H9 (cell line): ENCODE data around the gene RAB6A. TPM values are rescaled to one million over a fixed set of nuclear protein-coding genes. Genes with fewer than 3 reads are reported as not detected.

Experiments used
- DNase-seq: peaks from one replicate; pipeline ENCODE4 v3.0.0-alpha.2; 2017
- H2AFZ ChIP-seq: one replicate; pipeline ENCODE4 v1.6.1; 2013; ENCODE audit warnings: mild to moderate bottlenecking, low read length, control low read depth, moderate library complexity
- H2AK5ac ChIP-seq: 2 replicates; pipeline ENCODE4 v1.6.1; 2013; ENCODE audit warnings: low read length, control low read depth, mixed read lengths; ENCODE audit not compliant: insufficient read length
- H2BK120ac ChIP-seq: one replicate; pipeline ENCODE4 v1.6.1; 2013; ENCODE audit warnings: low read depth, mild to moderate bottlenecking, low read length, control low read depth, inconsistent platforms; ENCODE audit not compliant: poor library complexity, severe bottlenecking
- H2BK12ac ChIP-seq: 2 replicates; pipeline ENCODE4 v1.6.1; 2013; ENCODE audit warnings: low read length, control low read depth, mixed read lengths, low read depth; ENCODE audit not compliant: insufficient read length
- H2BK15ac ChIP-seq: 2 replicates; pipeline ENCODE4 v1.6.1; 2013; ENCODE audit warnings: low read depth, low read length, control low read depth
- H2BK20ac ChIP-seq: one replicate; pipeline ENCODE4 v1.6.1; 2013; ENCODE audit warnings: low read depth, mild to moderate bottlenecking, low read length, control low read depth, inconsistent platforms; ENCODE audit not compliant: poor library complexity, severe bottlenecking
- H2BK5ac ChIP-seq: 2 replicates; pipeline ENCODE4 v1.6.1; 2013; ENCODE audit warnings: low read length, control low read depth, mixed read lengths; ENCODE audit not compliant: insufficient read length
- H3K14ac ChIP-seq: 2 replicates; pipeline ENCODE4 v1.6.1; 2013; ENCODE audit warnings: low read length, control low read depth; ENCODE audit not compliant: insufficient read depth
- H3K18ac ChIP-seq: 2 replicates; pipeline ENCODE4 v1.6.1; 2013; ENCODE audit warnings: low read depth, mild to moderate bottlenecking, mixed read lengths, low read length, control low read depth; ENCODE audit not compliant: insufficient read length
- H3K23ac ChIP-seq: 2 replicates; pipeline ENCODE4 v1.6.1; 2013; ENCODE audit warnings: low read length, control low read depth, mixed read lengths, low read depth; ENCODE audit not compliant: insufficient read length
- H3K23me2 ChIP-seq: 2 replicates; pipeline ENCODE4 v1.6.1; 2013; ENCODE audit warnings: low read depth, mild to moderate bottlenecking, mixed read lengths, low read length, control low read depth; ENCODE audit not compliant: insufficient read length, poor library complexity, severe bottlenecking
- H3K27ac ChIP-seq: 2 replicates; pipeline ENCODE4 v1.5.1; 2013; ENCODE audit warnings: low read length, control low read depth, mixed read lengths, low read depth; ENCODE audit not compliant: insufficient read length
- H3K27me3 ChIP-seq: 2 replicates; pipeline ENCODE4 v1.6.1; 2013; ENCODE audit warnings: low read length, control low read depth, inconsistent platforms; ENCODE audit not compliant: insufficient read depth
- H3K4ac ChIP-seq: 2 replicates; pipeline ENCODE4 v1.6.1; 2013; ENCODE audit warnings: low read depth, mild to moderate bottlenecking, control low read depth, inconsistent platforms, low read length, moderate library complexity
- H3K4me1 ChIP-seq: 2 replicates; pipeline ENCODE4 v1.6.1; 2013; ENCODE audit warnings: low read length, control low read depth, inconsistent platforms; ENCODE audit not compliant: insufficient read depth
- H3K4me2 ChIP-seq: 2 replicates; pipeline ENCODE4 v1.6.1; 2013; ENCODE audit warnings: low read length, control low read depth, mixed read lengths; ENCODE audit not compliant: insufficient read length, insufficient read depth
- H3K56ac ChIP-seq: 2 replicates; pipeline ENCODE4 v1.6.1; 2013; ENCODE audit warnings: low read depth, mild to moderate bottlenecking, mixed read lengths, low read length, control low read depth; ENCODE audit not compliant: insufficient read length
- H3K79me1 ChIP-seq: 2 replicates; pipeline ENCODE4 v1.6.1; 2013; ENCODE audit warnings: low read depth, mild to moderate bottlenecking, moderate library complexity, low read length, control low read depth, inconsistent platforms; ENCODE audit not compliant: insufficient read depth, poor library complexity, severe bottlenecking
- H3K79me2 ChIP-seq: 2 replicates; pipeline ENCODE4 v1.6.1; 2013; ENCODE audit warnings: low read length, control low read depth, inconsistent platforms; ENCODE audit not compliant: insufficient read depth
- H3K9ac ChIP-seq: 2 replicates; pipeline ENCODE4 v1.6.1; 2013; ENCODE audit warnings: low read length, control low read depth, mixed read lengths; ENCODE audit not compliant: insufficient read length; ENCODE audit errors: extremely low read depth
- H3K9me3 ChIP-seq: one replicate; pipeline ENCODE4 v1.6.1; 2013; ENCODE audit warnings: low read depth, low read length, inconsistent platforms; ENCODE audit not compliant: control insufficient read depth
- H3T11ph ChIP-seq: one replicate; pipeline ENCODE4 v1.6.1; 2013; ENCODE audit warnings: mild to moderate bottlenecking, low read length, control low read depth, inconsistent platforms
- H4K20me1 ChIP-seq: one replicate; pipeline ENCODE4 v1.6.1; 2013; ENCODE audit not compliant: control insufficient read depth, insufficient read length, insufficient read depth
- H4K5ac ChIP-seq: 2 replicates; pipeline ENCODE4 v1.6.1; 2013; ENCODE audit warnings: low read depth, mild to moderate bottlenecking, mixed read lengths, low read length, control low read depth; ENCODE audit not compliant: insufficient read length
- H4K8ac ChIP-seq: replicated peaks from 2 replicates; pipeline ENCODE4 v1.6.1; 2013; ENCODE audit warnings: low read length, control low read depth, mixed read lengths, low read depth; ENCODE audit not compliant: insufficient read length
- H4K91ac ChIP-seq: 2 replicates; pipeline ENCODE4 v1.6.1; 2013; ENCODE audit warnings: low read depth, mild to moderate bottlenecking, moderate library complexity, mixed read lengths, low read length, control low read depth; ENCODE audit not compliant: insufficient read length
- H3K27ac Mint-ChIP-seq, 3 experiments: 2 replicates in 2 of 3; 3 replicates in 1 of 3; pipeline ENCODE4 v1.8.0; 2020 to 2021; ENCODE audit warnings: mixed read lengths in 3 of 3, mild to moderate bottlenecking in 1 of 3, moderate library complexity in 1 of 3
- H3K27me3 Mint-ChIP-seq: 2 replicates; pipeline ENCODE4 v1.8.0; 2021; ENCODE audit warnings: low read depth, mild to moderate bottlenecking, moderate library complexity, mixed read lengths
- H3K36me3 Mint-ChIP-seq, 3 experiments: 2 replicates in 2 of 3; 3 replicates in 1 of 3; pipeline ENCODE4 v1.8.0; 2020 to 2021; ENCODE audit warnings: low read depth in 3 of 3, mixed read lengths in 3 of 3; ENCODE audit not compliant: insufficient read depth in 1 of 3
- H3K4me1 Mint-ChIP-seq, 2 experiments: 2 replicates each; pipeline ENCODE4 v1.8.0; 2020; ENCODE audit warnings: mixed read lengths in 2 of 2
- H3K4me3 Mint-ChIP-seq, 2 experiments: 2 replicates in 1 of 2; 3 replicates in 1 of 2; pipeline ENCODE4 v1.8.0; 2020 to 2021; ENCODE audit warnings: mild to moderate bottlenecking in 2 of 2, mixed read lengths in 2 of 2, moderate library complexity in 1 of 2
- H3K9me3 Mint-ChIP-seq, 2 experiments: 2 replicates in 1 of 2; 3 replicates in 1 of 2; pipeline ENCODE4 v1.8.0; 2020; ENCODE audit warnings: mild to moderate bottlenecking in 2 of 2, mixed read lengths in 2 of 2, moderate library complexity in 1 of 2
- WGBS: extraction: QIAGEN DNeasy Blood & Tissue Kit; methylation state at CpG from one replicate; pipeline ENCODE4 v1.1.7; 2013; ENCODE audit warnings: missing lambda C conversion rate, low lambda C conversion rate, mixed read lengths; ENCODE audit not compliant: insufficient read length; ENCODE audit errors: extremely low coverage; 5-methylcytosine and 5-hydroxymethylcytosine counted together
- total RNA-seq: library from RNA; stranded (reverse); gene quantifications from 2 replicates; pipeline ENCODE4 v1.2.1, GENCODE V29; 2021
- TF ChIP-seq, protein P1 (sequence below): fragments of 200-600 bp; sonication (generic); conservative IDR thresholded peaks from 3 replicates; pipeline ENCODE4 v1.8.0; 2021; ENCODE audit warnings: antibody characterized with exemption, mild to moderate bottlenecking

Gene RAB6A
- total RNA-seq, 1 experiment from 2014 or later: 72.8 TPM

DNA sequence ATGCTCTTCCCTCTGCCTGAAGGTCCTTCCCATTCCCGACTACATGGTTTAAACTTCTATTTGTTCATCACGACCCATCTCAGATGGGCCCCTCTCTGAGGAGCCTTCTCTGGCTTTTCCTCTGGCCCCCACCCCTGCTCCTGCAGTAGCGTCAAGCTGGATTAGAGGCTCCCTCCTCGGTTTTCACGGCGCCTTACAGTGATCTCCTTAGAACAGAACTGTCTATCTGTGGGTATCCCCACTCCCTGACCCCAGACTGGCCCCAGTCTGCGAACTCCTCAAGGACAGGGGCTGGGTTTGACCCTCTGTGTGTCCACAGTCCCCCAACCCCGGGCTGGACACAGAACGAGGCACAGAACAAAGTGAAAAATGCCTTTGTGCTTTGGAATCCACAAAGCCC is 111.7 kb downstream of the RAB6A start:
- TF ChIP-seq, protein P1, sequence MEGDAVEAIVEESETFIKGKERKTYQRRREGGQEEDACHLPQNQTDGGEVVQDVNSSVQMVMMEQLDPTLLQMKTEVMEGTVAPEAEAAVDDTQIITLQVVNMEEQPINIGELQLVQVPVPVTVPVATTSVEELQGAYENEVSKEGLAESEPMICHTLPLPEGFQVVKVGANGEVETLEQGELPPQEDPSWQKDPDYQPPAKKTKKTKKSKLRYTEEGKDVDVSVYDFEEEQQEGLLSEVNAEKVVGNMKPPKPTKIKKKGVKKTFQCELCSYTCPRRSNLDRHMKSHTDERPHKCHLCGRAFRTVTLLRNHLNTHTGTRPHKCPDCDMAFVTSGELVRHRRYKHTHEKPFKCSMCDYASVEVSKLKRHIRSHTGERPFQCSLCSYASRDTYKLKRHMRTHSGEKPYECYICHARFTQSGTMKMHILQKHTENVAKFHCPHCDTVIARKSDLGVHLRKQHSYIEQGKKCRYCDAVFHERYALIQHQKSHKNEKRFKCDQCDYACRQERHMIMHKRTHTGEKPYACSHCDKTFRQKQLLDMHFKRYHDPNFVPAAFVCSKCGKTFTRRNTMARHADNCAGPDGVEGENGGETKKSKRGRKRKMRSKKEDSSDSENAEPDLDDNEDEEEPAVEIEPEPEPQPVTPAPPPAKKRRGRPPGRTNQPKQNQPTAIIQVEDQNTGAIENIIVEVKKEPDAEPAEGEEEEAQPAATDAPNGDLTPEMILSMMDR: no peak
- Histone ChIP-seq H2BK120ac (no peak overlapping the region), H4K8ac (no peak overlapping the region), H3K14ac (no peak overlapping the region), H2BK15ac (no peak overlapping the region), H3K4me1 (peaks cover 7% of the 10 kb centered on the region; the same call in 1 of the 2 replicates), H2BK20ac (no peak overlapping the region), H4K5ac (no peak overlapping the region), H3K27me3 (no peaks in the 10 kb centered on the region; the same call in 1 of the 2 replicates), H2BK5ac (no peak overlapping the region), H3K4me2 (no peak overlapping the region), H3K23ac (no peak overlapping the region), H3K9ac (no peak overlapping the region), H3K23me2 (peaks cover 18% of the 10 kb centered on the region), H3T11ph (no peak overlapping the region), H4K91ac (no peak overlapping the region), H3K79me1 (no peaks in the 10 kb centered on the region), H3K9me3 (no peaks in the 10 kb centered on the region), H2BK12ac (no peak overlapping the region), H2AFZ (no peak overlapping the region), H3K79me2 (no peaks in the 10 kb centered on the region), H2AK5ac (no peak overlapping the region), H4K20me1 (no peaks in the 10 kb centered on the region), H3K56ac (no peak overlapping the region), H3K27ac (no peak overlapping the region), H3K18ac (no peak overlapping the region), H3K4ac (no peak overlapping the region)
- no CpG with 5 or more reads among the region's 9 CpGs for WGBS
- Mint-ChIP-seq H3K9me3 (no peaks in the 10 kb centered on the region), H3K27ac (peak overlapping the region in 1 of 3 experiments; percentile 55; a peak in 1 of 7 replicates), H3K36me3 (peaks cover 0 to 17% (median 13%) of the 10 kb centered on the region in 3 experiments; a peak in 4 of 7 replicates), H3K4me3 (peak overlapping the region in 1 of 2 experiments; percentile 3; a peak in 2 of 5 replicates), H3K27me3 (peaks cover 10% of the 10 kb centered on the region), H3K4me1 (peaks cover 56 to 64% of the 10 kb centered on the region in 2 experiments)
- no peak for DNase-seq
